A549 (cell line): Measurements from ENCODE around the gene OTOG. TPM values are rescaled to one million over a fixed set of nuclear protein-coding genes. Genes with fewer than 3 reads are reported as not detected.

Experiments used
- ATAC-seq, 2 experiments: fragments of 200-7000 bp in 1 of 2; fragments of >200 bp in 1 of 2; cut with Nextera tagmentation in 1 of 2; cut with Tn5 transposase in 1 of 2; 3 replicates each; pipeline versions ENCODE4 v1.8.0 to v1.9.1; 2018 to 2020; ENCODE audit warnings: mild to moderate bottlenecking in 1 of 2, moderate library complexity in 1 of 2
- CTCF ChIA-PET: fragments of 300-600 bp; sonication (Branson Sonifier 250); formaldehyde crosslinking; extraction: SDS; loops from one replicate; lab custom pipeline; 2021; ENCODE audit warnings: antibody characterized with exemption, inconsistent platforms; lab: Yijun Ruan, JAX
- POLR2A ChIA-PET: fragments of 350-600 bp; formaldehyde crosslinking; extraction: SDS; loops from one replicate; lab custom pipeline; 2021; ENCODE audit warnings: antibody characterized with exemption, inconsistent platforms; lab: Yijun Ruan, JAX
- DNase-seq, 2 experiments: peaks; one replicate each; pipeline versions ENCODE4 v3.0.0 to v3.0.0-alpha.2; 2011 to 2016; ENCODE audit warnings: low read depth in 1 of 2, low spot score in 1 of 2
- FAIRE-seq: peaks from 2 replicates; lab custom pipeline; 2011; peaks lifted over from hg19 to GRCh38; lab: Jason Lieb, UNC
- H3K27ac ChIP-seq, 2 experiments: fragments of >200 bp; sonication (Bioruptor Twin); formaldehyde crosslinking; 3 replicates each; pipeline ENCODE4 v1.5.1; 2016 to 2017
- H3K4me1 ChIP-seq: fragments of >200 bp; sonication (Bioruptor Twin); formaldehyde crosslinking; 3 replicates; pipeline ENCODE4 v1.6.1; 2016
- H3K4me2 ChIP-seq: fragments of >200 bp; sonication (Bioruptor Twin); formaldehyde crosslinking; 3 replicates; pipeline ENCODE4 v1.6.1; 2016
- H3K4me3 ChIP-seq: fragments of >200 bp; sonication (Bioruptor Twin); formaldehyde crosslinking; 3 replicates; pipeline ENCODE4 v1.5.1; 2016
- H3K9me3 ChIP-seq: fragments of >200 bp; sonication (Bioruptor Twin); formaldehyde crosslinking; 3 replicates; pipeline ENCODE4 v1.6.1; 2016
- ATOH8 ChIP-seq: fragments of 250-450 bp; sonication (Bioruptor Pico); IDR thresholded peaks from 2 replicates; pipeline ENCODE4 v1.5.0; 2020; ENCODE audit warnings: low read depth, mild to moderate bottlenecking, moderate library complexity
- BHLHE40 ChIP-seq: IDR thresholded peaks from 2 replicates; pipeline ENCODE4 v1.6.1; 2012; ENCODE audit warnings: low read depth, low read length, inconsistent platforms
- E2F6 ChIP-seq: IDR thresholded peaks from 2 replicates; pipeline ENCODE4 v1.6.1; 2012; ENCODE audit warnings: low read depth, borderline replicate concordance
- EHF ChIP-seq: fragments of 250-450 bp; sonication (Bioruptor Pico); IDR thresholded peaks from 2 replicates; pipeline ENCODE4 v1.5.0; 2020; ENCODE audit warnings: mild to moderate bottlenecking
- EHMT2 ChIP-seq: fragments of 200-600 bp; sonication (generic); IDR thresholded peaks from 2 replicates; pipeline ENCODE4 v1.6.1; 2016; ENCODE audit warnings: antibody characterized with exemption, low read depth, mild to moderate bottlenecking, moderate library complexity
- ESRRA ChIP-seq: fragments of 150-350 bp; IDR thresholded peaks from 2 replicates; pipeline ENCODE4 v1.6.1; 2014; ENCODE audit warnings: mild to moderate bottlenecking, low read length, borderline replicate concordance
- FOSB ChIP-seq: fragments of 250-450 bp; sonication (Bioruptor Pico); IDR thresholded peaks from 2 replicates; pipeline ENCODE4 v1.5.0; 2020; ENCODE audit warnings: mild to moderate bottlenecking, moderate library complexity
- FOSL2 ChIP-seq, 2 experiments: fragments of 450-650 bp in 1 of 2; fragments of >200 bp in 1 of 2; sonication (Bioruptor Twin) in 1 of 2; formaldehyde crosslinking; IDR thresholded peaks; 2 replicates each; pipeline versions ENCODE4 v1.5.0 to v1.6.1; 2016 to 2020; ENCODE audit warnings: mild to moderate bottlenecking in 1 of 2, moderate library complexity in 1 of 2
- FOXS1 ChIP-seq: fragments of 250-450 bp; sonication (Bioruptor Pico); IDR thresholded peaks from 2 replicates; pipeline ENCODE4 v1.5.0; 2020; ENCODE audit warnings: mild to moderate bottlenecking, moderate library complexity
- GATA3 ChIP-seq: IDR thresholded peaks from 2 replicates; pipeline ENCODE4 v1.6.1; 2012; ENCODE audit warnings: borderline replicate concordance
- HES2 ChIP-seq: fragments of >200 bp; sonication (Bioruptor Twin); formaldehyde crosslinking; IDR thresholded peaks from 2 replicates; pipeline ENCODE4 v1.6.1; 2016
- HOXB5 ChIP-seq: fragments of 250-450 bp; sonication (Bioruptor Pico); IDR thresholded peaks from 2 replicates; pipeline ENCODE4 v1.5.0; 2020; ENCODE audit warnings: mild to moderate bottlenecking, moderate library complexity
- JUN ChIP-seq, 2 experiments: fragments of >200 bp; sonication (Bioruptor Twin); formaldehyde crosslinking; IDR thresholded peaks; 2 replicates in 1 of 2; 3 replicates in 1 of 2; pipeline ENCODE4 v1.6.1; 2016 to 2017
- KDM5A ChIP-seq: fragments of 200-600 bp; sonication (generic); IDR thresholded peaks from 2 replicates; pipeline ENCODE4 v1.6.1; 2016; ENCODE audit warnings: antibody characterized with exemption, mild to moderate bottlenecking
- MAZ ChIP-seq: fragments of 150-350 bp; IDR thresholded peaks from 2 replicates; pipeline ENCODE4 v1.6.1; 2014; ENCODE audit warnings: antibody characterized with exemption, low read depth, low read length, borderline replicate concordance
- MYC ChIP-seq: IDR thresholded peaks from 2 replicates; pipeline ENCODE4 v1.6.1; 2012; ENCODE audit warnings: mild to moderate bottlenecking, inconsistent platforms, low read length, improper control_type of control experiment, borderline replicate concordance
- NPAS2 ChIP-seq: fragments of 250-450 bp; sonication (Bioruptor Pico); IDR thresholded peaks from 2 replicates; pipeline ENCODE4 v1.8.0; 2022; ENCODE audit warnings: mild to moderate bottlenecking, moderate library complexity, borderline replicate concordance
- PHF8 ChIP-seq: fragments of 200-600 bp; sonication (generic); IDR thresholded peaks from 2 replicates; pipeline ENCODE4 v1.6.1; 2016; ENCODE audit warnings: low read depth, mild to moderate bottlenecking, antibody characterized with exemption, moderate library complexity, borderline replicate concordance
- POLR2A ChIP-seq: IDR thresholded peaks from 2 replicates; pipeline ENCODE4 v1.6.1; 2012; ENCODE audit warnings: mild to moderate bottlenecking, low read length
- POLR2AphosphoS2 ChIP-seq: conservative IDR thresholded peaks from 2 replicates; pipeline ENCODE4 v1.6.1; 2012; ENCODE audit warnings: low read length, improper control_type of control experiment, inconsistent platforms
- RARB ChIP-seq: fragments of 250-450 bp; sonication (Bioruptor Pico); IDR thresholded peaks from 2 replicates; pipeline ENCODE4 v1.8.0; 2021; ENCODE audit warnings: mild to moderate bottlenecking, moderate library complexity
- RFX5 ChIP-seq: fragments of 450-650 bp; IDR thresholded peaks from 2 replicates; pipeline ENCODE4 v1.7.1; 2014; ENCODE audit warnings: antibody characterized with exemption, mild to moderate bottlenecking, moderate library complexity
- WGBS: methylation state at CpG from one replicate; pipeline ENCODE4 v1.1.6; 2017; ENCODE audit errors: missing lambda C conversion rate; 5-methylcytosine and 5-hydroxymethylcytosine counted together
- polyA plus RNA-seq, 4 experiments: library from polyadenylated mRNA; depleted of rRNA in 3 of 4; stranded (reverse); fragments of >200 nt; fragmentation: RNase III in 1 of 4; extraction: RNeasy Plus Mini Kit Qiagen cat#74134 plus additional on column Dnase treatment in 1 of 4; gene quantifications; 2 replicates in 3 of 4; 3 replicates in 1 of 4; pipeline ENCODE4 v1.2.3, GENCODE V29; 2011 to 2017
- TF ChIP-seq, protein P1 (sequence below): fragments of >200 bp; sonication (Bioruptor Twin); formaldehyde crosslinking; IDR thresholded peaks from 3 replicates; pipeline ENCODE4 v1.6.1; 2016

Gene OTOG
- polyA plus RNA-seq, 2 of the 4 experiments (the other 2 are of a cell fraction): not detected

DNA sequence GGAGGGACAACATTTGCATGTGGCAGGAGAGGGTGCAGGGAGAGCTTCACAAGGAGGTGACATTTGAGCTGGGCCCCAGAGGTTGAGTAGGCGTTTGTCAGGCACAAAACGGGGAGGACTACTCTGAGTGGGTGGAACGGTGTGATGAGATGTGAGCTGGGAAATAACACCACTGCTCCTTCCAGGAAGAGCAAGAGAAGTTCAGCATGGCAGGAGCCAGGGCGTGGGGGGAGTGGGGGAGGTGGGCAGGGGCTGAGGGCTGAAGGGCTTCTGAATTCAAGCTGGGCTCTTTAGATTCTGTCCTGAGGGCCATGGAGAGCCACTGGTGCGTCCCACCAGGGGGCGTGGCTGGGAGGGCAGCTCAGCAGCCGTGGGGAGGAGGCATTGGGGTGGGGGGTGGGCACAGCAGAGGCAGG lies 54.2 kb downstream of the OTOG start:
- CTCF ChIA-PET: interaction anchor here (0.6 to 5.5 kb wide), 9 partner anchors 11 to 1579 kb away, joined by 3 to 64 read pairs (median 4); partner anchors contain the start of gene KCNC1
- WGBS: 69% methylated on average over 3 of the region's 7 CpGs
- Histone ChIP-seq H3K27ac (no peak overlapping the region), H3K4me2 (no peak overlapping the region), H3K4me3 (no peak overlapping the region), H3K9me3 (no peaks in the 10 kb centered on the region), H3K4me1 (no peaks in the 10 kb centered on the region)
- POLR2A ChIA-PET: no interaction called here
- TF ChIP-seq E2F6 (no peak), ATOH8 (no peak), HOXB5 (CRISPR knock-in tag) (no peak), NPAS2 (CRISPR knock-in tag) (no peak), FOSB (CRISPR knock-in tag) (no peak), HES2 (no peak), RARB (no peak)
- TF ChIP-seq, protein P1, sequence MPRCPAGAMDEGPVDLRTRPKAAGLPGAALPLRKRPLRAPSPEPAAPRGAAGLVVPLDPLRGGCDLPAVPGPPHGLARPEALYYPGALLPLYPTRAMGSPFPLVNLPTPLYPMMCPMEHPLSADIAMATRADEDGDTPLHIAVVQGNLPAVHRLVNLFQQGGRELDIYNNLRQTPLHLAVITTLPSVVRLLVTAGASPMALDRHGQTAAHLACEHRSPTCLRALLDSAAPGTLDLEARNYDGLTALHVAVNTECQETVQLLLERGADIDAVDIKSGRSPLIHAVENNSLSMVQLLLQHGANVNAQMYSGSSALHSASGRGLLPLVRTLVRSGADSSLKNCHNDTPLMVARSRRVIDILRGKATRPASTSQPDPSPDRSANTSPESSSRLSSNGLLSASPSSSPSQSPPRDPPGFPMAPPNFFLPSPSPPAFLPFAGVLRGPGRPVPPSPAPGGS: no peak
- FAIRE-seq: no peak
- DNase-seq: no peak
- no peak for ATAC-seq

GRCh38 chr11:17601676-17602075 lies 54.6 kb downstream of the OTOG start:
- CTCF ChIA-PET: interaction anchor here (0.6 to 5.5 kb wide), 10 partner anchors 10 to 759 kb away, joined by 3 to 64 read pairs (median 4); partner anchors contain the start of gene KCNC1
- POLR2A ChIA-PET: no interaction called here
- 55% methylated on average over 4 of the region's 4 CpGs for WGBS

GRCh38 chr11:17602105-17603001 lies 55.3 kb downstream of the OTOG start:
- no peaks in the 10 kb centered on the region for H3K9me3 ChIP-seq
- no peaks in the 10 kb centered on the region for H3K4me1 ChIP-seq
- no peak overlapping the region for H3K4me3 ChIP-seq
- no peak overlapping the region for H3K27ac ChIP-seq
- FAIRE-seq (no peak), DNase-seq (no peak), ATAC-seq (no peak)
- H3K4me2 ChIP-seq: no peak overlapping the region
- WGBS: 61% methylated on average over 11 of the region's 11 CpGs
- ChIA-PET POLR2A (no interaction called here), CTCF (interaction anchor here (0.6 to 5.5 kb wide), 10 partner anchors 9 to 758 kb away, joined by 3 to 64 read pairs (median 4); partner anchors contain the start of gene KCNC1)
- no peak for TF ChIP-seq RFX5
- TF ChIP-seq ESRRA: no peak
- no peak for TF ChIP-seq FOSB (CRISPR knock-in tag)
- TF ChIP-seq MYC: no peak
- TF ChIP-seq POLR2AphosphoS2: no peak
- no peak for TF ChIP-seq EHMT2
- TF ChIP-seq, protein P1: no peak
- no peak for TF ChIP-seq POLR2A
- no peak for TF ChIP-seq PHF8
- no peak for TF ChIP-seq KDM5A

More at GRCh38 chr11:17601676-17602075, 54.6 kb downstream of the OTOG start:
- no peaks in the 10 kb centered on the region for H3K9me3 ChIP-seq
- no peak overlapping the region for H3K4me3 ChIP-seq
- no peak for ATAC-seq
- no peak overlapping the region for H3K4me2 ChIP-seq
- DNase-seq: no peak
- H3K4me1 ChIP-seq: no peaks in the 10 kb centered on the region
- TF ChIP-seq MAZ (no peak), EHF (CRISPR knock-in tag) (no peak), FOSB (CRISPR knock-in tag) (no peak), BHLHE40 (no peak), JUN (IDR thresholded peaks at IDR 0.05) (no peak), GATA3 (no peak), FOXS1 (CRISPR knock-in tag) (no peak), FOSL2 (IDR thresholded peaks at IDR 0.05) (no peak), FOSL2 (CRISPR knock-in tag; IDR thresholded peaks at IDR 0.05) (no peak)
- no peak for FAIRE-seq
- no peak overlapping the region for H3K27ac ChIP-seq
